ENCODE results near the gene ANXA2R. TPM values are rescaled to one million over a fixed set of nuclear protein-coding genes. Genes with fewer than 3 reads are reported as not detected.
A peak's percentile ranks its signal among the peaks of the same experiment; 100 is the strongest.

The ANXA2R gene
- total and polyA plus RNA-seq, 2 of the 13 experiments (the other 11 are each of a cell fraction or from before 2014, with no cell fraction given) = 0.95 to 1.3 TPM

DNA sequence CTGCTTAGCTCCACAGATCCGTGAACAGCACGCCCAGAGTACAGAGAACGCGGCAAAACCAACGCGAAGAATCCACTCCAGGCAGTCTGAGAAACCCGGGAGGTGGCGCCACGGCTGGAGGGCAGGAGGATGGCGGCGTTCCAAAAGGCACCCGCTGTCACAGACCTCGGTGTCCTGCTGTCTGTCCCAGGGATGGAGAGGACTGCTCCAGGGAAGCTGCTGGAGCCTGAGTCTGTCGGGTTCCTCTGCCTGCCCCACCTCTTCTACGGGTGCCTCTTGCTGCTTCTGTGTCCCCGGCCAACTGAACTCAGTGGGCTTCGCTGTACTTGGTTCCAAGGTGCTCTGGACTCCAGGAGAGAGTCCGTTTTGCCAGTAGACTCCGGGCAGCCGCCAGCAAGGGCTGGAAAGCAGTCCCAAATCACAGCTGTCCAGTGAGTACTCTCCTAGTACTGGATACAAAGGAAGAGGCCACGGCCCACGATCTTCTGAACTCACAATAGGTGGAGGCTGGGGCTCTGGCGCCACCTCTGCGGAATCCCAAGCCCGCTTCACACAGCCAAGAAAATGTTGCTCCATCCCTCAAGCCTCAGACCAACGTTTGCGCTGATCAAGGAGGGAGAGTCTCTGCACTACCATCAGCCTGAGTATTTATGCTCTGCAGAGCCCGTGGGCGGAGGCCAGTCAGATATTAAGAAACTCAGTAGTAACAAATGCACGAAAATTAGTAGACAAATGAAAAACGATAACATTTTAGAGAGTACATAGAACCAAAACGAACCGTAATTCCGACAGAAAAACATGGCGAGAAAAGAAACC lies 440 bp downstream of the ANXA2R start (continued):
- TF ChIP-seq HNF4G (IDR thresholded peaks at IDR 0.05; ENCODE audit: borderline replicate concordance, low read depth, low read length) = no peak
- TF ChIP-seq HNF4G (CRISPR knock-in tag; IDR thresholded peaks at IDR 0.05; ENCODE audit: borderline replicate concordance, low read depth) = no peak
- TF ChIP-seq SNAI1 (CRISPR knock-in tag; IDR thresholded peaks at IDR 0.05; ENCODE audit: borderline replicate concordance) = no peak
- no peak for TF ChIP-seq MIER2 (CRISPR knock-in tag; IDR thresholded peaks at IDR 0.05)
- no peak for TF ChIP-seq ZEB1 (IDR thresholded peaks at IDR 0.05; ENCODE audit: insufficient replicate concordance, low read depth)
- no peak for TF ChIP-seq HOXA9 (CRISPR knock-in tag; IDR thresholded peaks at IDR 0.05; ENCODE audit: borderline replicate concordance)
- TF ChIP-seq SRF (IDR thresholded peaks at IDR 0.05; ENCODE audit: low read depth, low read length) = no peak
- no peak for TF ChIP-seq ZNF12 (CRISPR knock-in tag; IDR thresholded peaks at IDR 0.05)
- TF ChIP-seq ZNF557 (CRISPR knock-in tag; IDR thresholded peaks at IDR 0.05) = no peak
- TF ChIP-seq CAMTA2 (CRISPR knock-in tag; IDR thresholded peaks at IDR 0.05; ENCODE audit: borderline replicate concordance) = no peak
- TF ChIP-seq, protein P1, sequence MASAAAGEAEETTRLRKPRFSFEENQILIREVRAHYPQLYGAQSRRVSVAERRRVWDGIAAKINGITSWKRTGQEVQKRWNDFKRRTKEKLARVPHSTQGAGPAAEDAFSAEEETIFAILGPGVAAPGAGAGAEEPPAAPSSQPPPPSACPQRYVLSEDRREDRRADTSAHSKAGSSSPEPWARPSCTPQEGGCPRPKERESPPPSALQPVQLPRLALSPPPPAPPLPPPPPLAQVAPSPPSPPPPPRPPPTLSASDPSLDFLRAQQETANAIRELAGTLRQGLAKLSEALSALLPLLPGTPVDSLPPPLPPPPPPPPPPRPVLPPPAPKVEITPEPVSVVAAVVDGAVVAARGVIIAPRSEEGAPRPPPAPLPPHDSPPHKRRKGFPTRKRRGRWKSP (CRISPR knock-in tag; IDR thresholded peaks at IDR 0.05) = peak; percentile 96; the same call in 1 of the 2 replicates
- TF ChIP-seq, protein P2, sequence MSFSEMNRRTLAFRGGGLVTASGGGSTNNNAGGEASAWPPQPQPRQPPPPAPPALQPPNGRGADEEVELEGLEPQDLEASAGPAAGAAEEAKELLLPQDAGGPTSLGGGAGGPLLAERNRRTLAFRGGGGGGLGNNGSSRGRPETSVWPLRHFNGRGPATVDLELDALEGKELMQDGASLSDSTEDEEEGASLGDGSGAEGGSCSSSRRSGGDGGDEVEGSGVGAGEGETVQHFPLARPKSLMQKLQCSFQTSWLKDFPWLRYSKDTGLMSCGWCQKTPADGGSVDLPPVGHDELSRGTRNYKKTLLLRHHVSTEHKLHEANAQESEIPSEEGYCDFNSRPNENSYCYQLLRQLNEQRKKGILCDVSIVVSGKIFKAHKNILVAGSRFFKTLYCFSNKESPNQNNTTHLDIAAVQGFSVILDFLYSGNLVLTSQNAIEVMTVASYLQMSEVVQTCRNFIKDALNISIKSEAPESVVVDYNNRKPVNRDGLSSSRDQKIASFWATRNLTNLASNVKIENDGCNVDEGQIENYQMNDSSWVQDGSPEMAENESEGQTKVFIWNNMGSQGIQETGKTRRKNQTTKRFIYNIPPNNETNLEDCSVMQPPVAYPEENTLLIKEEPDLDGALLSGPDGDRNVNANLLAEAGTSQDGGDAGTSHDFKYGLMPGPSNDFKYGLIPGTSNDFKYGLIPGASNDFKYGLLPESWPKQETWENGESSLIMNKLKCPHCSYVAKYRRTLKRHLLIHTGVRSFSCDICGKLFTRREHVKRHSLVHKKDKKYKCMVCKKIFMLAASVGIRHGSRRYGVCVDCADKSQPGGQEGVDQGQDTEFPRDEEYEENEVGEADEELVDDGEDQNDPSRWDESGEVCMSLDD (CRISPR knock-in tag; IDR thresholded peaks at IDR 0.05; ENCODE audit: borderline replicate concordance) = no peak
- TF ChIP-seq TRIM24 (CRISPR knock-in tag; IDR thresholded peaks at IDR 0.05) = no peak
- no peak for TF ChIP-seq SOX6 (IDR thresholded peaks at IDR 0.05)
- TF ChIP-seq SOX6 (CRISPR knock-in tag; IDR thresholded peaks at IDR 0.05) = peak; percentile 33; the same call in 1 of the 2 replicates
- TF ChIP-seq, protein P3, sequence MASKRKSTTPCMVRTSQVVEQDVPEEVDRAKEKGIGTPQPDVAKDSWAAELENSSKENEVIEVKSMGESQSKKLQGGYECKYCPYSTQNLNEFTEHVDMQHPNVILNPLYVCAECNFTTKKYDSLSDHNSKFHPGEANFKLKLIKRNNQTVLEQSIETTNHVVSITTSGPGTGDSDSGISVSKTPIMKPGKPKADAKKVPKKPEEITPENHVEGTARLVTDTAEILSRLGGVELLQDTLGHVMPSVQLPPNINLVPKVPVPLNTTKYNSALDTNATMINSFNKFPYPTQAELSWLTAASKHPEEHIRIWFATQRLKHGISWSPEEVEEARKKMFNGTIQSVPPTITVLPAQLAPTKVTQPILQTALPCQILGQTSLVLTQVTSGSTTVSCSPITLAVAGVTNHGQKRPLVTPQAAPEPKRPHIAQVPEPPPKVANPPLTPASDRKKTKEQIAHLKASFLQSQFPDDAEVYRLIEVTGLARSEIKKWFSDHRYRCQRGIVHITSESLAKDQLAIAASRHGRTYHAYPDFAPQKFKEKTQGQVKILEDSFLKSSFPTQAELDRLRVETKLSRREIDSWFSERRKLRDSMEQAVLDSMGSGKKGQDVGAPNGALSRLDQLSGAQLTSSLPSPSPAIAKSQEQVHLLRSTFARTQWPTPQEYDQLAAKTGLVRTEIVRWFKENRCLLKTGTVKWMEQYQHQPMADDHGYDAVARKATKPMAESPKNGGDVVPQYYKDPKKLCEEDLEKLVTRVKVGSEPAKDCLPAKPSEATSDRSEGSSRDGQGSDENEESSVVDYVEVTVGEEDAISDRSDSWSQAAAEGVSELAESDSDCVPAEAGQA (IDR thresholded peaks at IDR 0.05; ENCODE audit: low read depth) = no peak
- TF ChIP-seq, protein P3 (CRISPR knock-in tag; IDR thresholded peaks at IDR 0.05; ENCODE audit: borderline replicate concordance) = no peak
- TF ChIP-seq THYN1 (CRISPR knock-in tag; IDR thresholded peaks at IDR 0.05; ENCODE audit: borderline replicate concordance, low read depth) = no peak
